Measurements from ENCODE around the gene OSTN. TPM values are rescaled to one million over a fixed set of nuclear protein-coding genes. Genes with fewer than 3 reads are reported as not detected.
"Not testable (repeated sequence)": the region's sequence is repeated elsewhere in the genome, so short reads cannot be mapped to it uniquely, and the experiment has no call there.

Gene OSTN
- total RNA-seq, 1 experiment from 2014 or later, result not detected

DNA sequence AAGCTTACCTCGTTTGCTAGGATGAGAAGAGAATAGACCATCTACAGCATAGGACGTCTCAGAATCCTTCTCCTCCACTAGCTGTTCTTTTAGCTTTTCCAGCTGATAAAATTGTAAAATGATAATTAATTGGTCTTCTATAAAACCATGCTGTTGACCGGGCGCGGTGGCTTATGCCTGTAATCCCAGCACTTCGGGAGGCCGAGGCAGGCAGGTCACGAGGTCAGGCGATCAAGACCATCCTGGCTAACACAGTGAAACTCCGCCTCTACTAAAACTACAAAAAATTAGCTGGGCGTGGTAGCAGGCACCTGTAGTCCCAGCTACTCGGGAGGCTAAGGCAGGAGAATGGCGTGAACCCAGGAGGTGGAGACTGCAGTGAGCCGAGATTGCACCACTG lies 76.2 kb downstream of the OSTN start:
- DNase-seq (ENCODE audit: low read depth, low spot score); RAD21 ChIA-PET (ENCODE audit: low non-redundant PET in 1 of 2, low total read pairs in 2 of 2, uncharacterized antibody in 2 of 2, unreplicated experiment in 2 of 2); H3K27ac ChIP-seq (ENCODE audit: low read depth, low read length); H4K20me1 ChIP-seq (ENCODE audit: insufficient read depth); intact Hi-C loops (cut with micrococcal nuclease); H3K4me2 ChIP-seq (ENCODE audit: low read length); H3K79me2 ChIP-seq (ENCODE audit: insufficient read depth, low read length); H3K9ac ChIP-seq (ENCODE audit: low read length); H3K9me3 ChIP-seq (ENCODE audit: control insufficient read depth in 1 of 2, insufficient read depth in 1 of 2, low read depth in 1 of 2, low read length in 2 of 2); H3K4me1 ChIP-seq (ENCODE audit: control insufficient read depth in 1 of 2, insufficient read depth in 2 of 2, low read length in 2 of 2); POLR2A ChIA-PET; H3K27me3 ChIP-seq (ENCODE audit: insufficient read depth, low read length); CTCF ChIA-PET; H3K36me3 ChIP-seq (ENCODE audit: control insufficient read depth in 1 of 2, insufficient read depth in 2 of 2, low read length in 2 of 2); BruUV-seq (replicated peaks); H3K4me3 ChIP-seq (replicated peaks in 1 of 2; ENCODE audit: low read depth in 1 of 2, low read length in 2 of 2); H2AFZ ChIP-seq (ENCODE audit: low read depth, low read length, poor library complexity, severe bottlenecking); H3K9me2 ChIP-seq (ENCODE audit: insufficient read depth); ATAC-seq: not testable (repeated sequence)

DNA sequence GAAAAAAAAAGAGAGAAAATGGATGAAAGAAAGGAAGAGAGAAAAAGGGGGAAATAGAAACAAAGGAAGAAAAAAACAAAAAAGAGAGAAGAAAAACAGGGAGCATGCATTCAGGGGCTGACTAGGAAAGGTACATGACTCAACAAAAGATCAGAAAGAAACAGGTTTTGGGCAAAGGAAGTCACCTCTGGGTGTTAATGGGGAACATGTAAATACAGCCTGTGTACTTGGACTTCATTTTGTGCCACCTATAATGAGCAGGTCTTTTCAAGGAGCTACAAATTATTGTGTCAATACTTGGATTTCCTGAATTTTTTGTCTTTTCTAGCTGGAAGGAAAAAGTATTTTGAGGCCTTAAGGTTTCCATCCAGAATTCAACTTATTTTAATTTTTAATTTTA lies 76.7 kb downstream of the OSTN start:
- POLR2A ChIA-PET, result no interaction called here
- RAD21 ChIA-PET (ENCODE audit: low non-redundant PET in 1 of 2, low total read pairs in 2 of 2, uncharacterized antibody in 2 of 2, unreplicated experiment in 2 of 2), result no interaction called here
- Histone ChIP-seq H3K36me3 (ENCODE audit: control insufficient read depth in 1 of 2, insufficient read depth in 2 of 2, low read length in 2 of 2) (no peaks in the 10 kb centered on the region), H3K9me2 (ENCODE audit: insufficient read depth) (no peaks in the 10 kb centered on the region), H3K4me2 (ENCODE audit: low read length) (no peak overlapping the region), H3K9ac (ENCODE audit: low read length) (no peak overlapping the region), H3K27me3 (ENCODE audit: insufficient read depth, low read length) (no peaks in the 10 kb centered on the region), H3K4me1 (ENCODE audit: control insufficient read depth in 1 of 2, insufficient read depth in 2 of 2, low read length in 2 of 2) (no peaks in the 10 kb centered on the region), H2AFZ (ENCODE audit: low read depth, low read length, poor library complexity, severe bottlenecking) (no peak overlapping the region), H3K4me3 (replicated peaks in 1 of 2; ENCODE audit: low read depth in 1 of 2, low read length in 2 of 2) (no peak overlapping the region), H3K27ac (ENCODE audit: low read depth, low read length) (no peak overlapping the region), H4K20me1 (ENCODE audit: insufficient read depth) (no peaks in the 10 kb centered on the region), H3K79me2 (ENCODE audit: insufficient read depth, low read length) (no peaks in the 10 kb centered on the region), H3K9me3 (ENCODE audit: control insufficient read depth in 1 of 2, insufficient read depth in 1 of 2, low read depth in 1 of 2, low read length in 2 of 2) (no peaks in the 10 kb centered on the region)
- no peak for TF ChIP-seq ZFX (IDR thresholded peaks at IDR 0.05)
- CTCF ChIA-PET, result interaction anchor here (1.0 kb wide), 1 partner anchor 16 kb away, joined by 3 read pairs; no protein-coding TSS in a partner anchor
- no peak for ATAC-seq
- no peak for DNase-seq (ENCODE audit: low read depth, low spot score)
- no TSS peak for BruUV-seq (replicated peaks)
- intact Hi-C loops (cut with micrococcal nuclease), result no loop called here

DNA sequence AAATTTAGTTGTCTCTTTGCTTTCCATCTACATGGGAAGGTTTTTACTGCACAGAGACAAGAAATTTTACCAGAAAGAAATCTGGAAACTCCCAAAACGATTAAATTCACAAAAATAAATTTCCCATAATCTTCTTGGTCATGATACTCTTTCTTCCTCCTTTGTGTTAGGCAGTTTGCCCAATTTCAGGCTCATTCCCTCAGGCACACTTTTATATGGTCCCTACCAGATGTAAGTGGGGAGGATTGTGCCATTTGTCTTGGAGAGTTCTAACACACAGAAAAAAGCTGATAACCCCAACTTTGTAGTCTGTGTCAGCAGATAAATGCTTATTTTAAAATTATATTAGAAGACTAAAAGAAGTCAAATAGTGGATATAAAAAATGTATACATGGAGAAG lies 81.1 kb downstream of the OSTN start:
- RAD21 ChIA-PET (ENCODE audit: low non-redundant PET in 1 of 2, low total read pairs in 2 of 2, uncharacterized antibody in 2 of 2, unreplicated experiment in 2 of 2), result no interaction called here

More for the DNA sequence above, 81.1 kb downstream of the OSTN start:
- H3K9ac ChIP-seq (ENCODE audit: low read length), result no peak overlapping the region
- CTCF ChIA-PET, result no interaction called here
- H3K79me2 ChIP-seq (ENCODE audit: insufficient read depth, low read length), result no peaks in the 10 kb centered on the region
- no peak for TF ChIP-seq POLR2AphosphoS5 (IDR thresholded peaks at IDR 0.05; ENCODE audit: low read depth, low read length)
- no peak for TF ChIP-seq RAD21 (IDR thresholded peaks at IDR 0.05; ENCODE audit: low read depth)
- TF ChIP-seq ATF3 (IDR thresholded peaks at IDR 0.05), result no peak
- TF ChIP-seq ELF1 (IDR thresholded peaks at IDR 0.05; ENCODE audit: borderline replicate concordance, low read depth), result no peak
- TF ChIP-seq TCF7L2 (IDR thresholded peaks at IDR 0.05; ENCODE audit: borderline replicate concordance, extremely low read depth, insufficient read depth, insufficient read length), result no peak
- TF ChIP-seq SP1 (IDR thresholded peaks at IDR 0.05; ENCODE audit: low read depth), result no peak
- no peaks in the 10 kb centered on the region for H4K20me1 ChIP-seq (ENCODE audit: insufficient read depth)
- no peak overlapping the region for H3K4me3 ChIP-seq (replicated peaks in 1 of 2; ENCODE audit: low read depth in 1 of 2, low read length in 2 of 2)
- no peaks in the 10 kb centered on the region for H3K9me3 ChIP-seq (ENCODE audit: control insufficient read depth in 1 of 2, insufficient read depth in 1 of 2, low read depth in 1 of 2, low read length in 2 of 2)
- BruUV-seq (replicated peaks), result no TSS peak
- H3K27ac ChIP-seq (ENCODE audit: low read depth, low read length), result no peak overlapping the region
- DNase-seq (ENCODE audit: low read depth, low spot score), result no peak
- no peaks in the 10 kb centered on the region for H3K36me3 ChIP-seq (ENCODE audit: control insufficient read depth in 1 of 2, insufficient read depth in 2 of 2, low read length in 2 of 2)
- H2AFZ ChIP-seq (ENCODE audit: low read depth, low read length, poor library complexity, severe bottlenecking), result peak overlapping the region; percentile 56
- POLR2A ChIA-PET, result no interaction called here
- ATAC-seq, result no peak
- no peak overlapping the region for H3K4me2 ChIP-seq (ENCODE audit: low read length)
- H3K27me3 ChIP-seq (ENCODE audit: insufficient read depth, low read length), result no peaks in the 10 kb centered on the region
- no peaks in the 10 kb centered on the region for H3K9me2 ChIP-seq (ENCODE audit: insufficient read depth)
- H3K4me1 ChIP-seq (ENCODE audit: control insufficient read depth in 1 of 2, insufficient read depth in 2 of 2, low read length in 2 of 2), result peaks cover 0 to 3% of the 10 kb centered on the region in 2 experiments; a peak in 1 of 4 replicates
- intact Hi-C loops (cut with micrococcal nuclease), result no loop called here

Measured in HCT116 (cell line).